CD4-positive, CD25-positive, alpha-beta regulatory T cell (primary cell): ENCODE results near the gene GAL. TPM values are rescaled to one million over a fixed set of nuclear protein-coding genes. Genes with fewer than 3 reads are reported as not detected.

Source experiments
- ATAC-seq, 2 donors: fragments of 150-1000 bp; cut with Tn5 transposase; one replicate each; pipeline ENCODE4 v1.10.0; 2021; ENCODE audit warnings: low read depth in 2 of 2, moderate number of reproducible peaks in 2 of 2, moderate library complexity in 1 of 2
- DNase-seq, 3 donors: peaks; one replicate each; pipeline versions ENCODE4 v3.0.0 to v3.0.0-alpha.2; 2012 to 2022; ENCODE audit warnings: mixed read lengths in 1 of 3
- H3K27ac ChIP-seq: one replicate; pipeline ENCODE4 v1.7.0; 2013; ENCODE audit warnings: mild to moderate bottlenecking, low read length; ENCODE audit not compliant: insufficient read depth, poor library complexity, severe bottlenecking
- H3K27me3 ChIP-seq: one replicate; pipeline ENCODE4 v1.7.0; 2013; ENCODE audit warnings: low read length; ENCODE audit not compliant: control insufficient read depth, insufficient read depth
- H3K36me3 ChIP-seq: one replicate; pipeline ENCODE4 v1.7.0; 2013; ENCODE audit warnings: mild to moderate bottlenecking, low read length, moderate library complexity; ENCODE audit not compliant: control insufficient read depth, insufficient read depth
- H3K4me1 ChIP-seq: 2 replicates; pipeline ENCODE4 v1.7.0; 2013; ENCODE audit warnings: mild to moderate bottlenecking, low read length; ENCODE audit not compliant: insufficient read depth, control insufficient read depth, poor library complexity, severe bottlenecking
- H3K4me3 ChIP-seq: one replicate; pipeline ENCODE4 v1.7.0; 2013; ENCODE audit warnings: low read depth, mild to moderate bottlenecking, low read length, moderate library complexity
- H3K9me3 ChIP-seq, 2 experiments: 1 replicate in 1 of 2; 2 replicates in 1 of 2; pipeline ENCODE4 v1.7.0; 2013; ENCODE audit warnings: low read length in 2 of 2, mild to moderate bottlenecking in 1 of 2, moderate library complexity in 1 of 2; ENCODE audit not compliant: control insufficient read depth in 2 of 2
- H3K27ac Mint-ChIP-seq, 3 donors: one replicate each; pipeline ENCODE4 v1.8.0; 2020 to 2022; ENCODE audit warnings: mild to moderate bottlenecking in 3 of 3, mixed read lengths in 3 of 3, moderate library complexity in 2 of 3
- H3K27me3 Mint-ChIP-seq: one replicate; pipeline ENCODE4 v1.8.0; 2022; ENCODE audit warnings: mild to moderate bottlenecking, mixed read lengths
- H3K36me3 Mint-ChIP-seq: one replicate; pipeline ENCODE4 v1.8.0; 2020; ENCODE audit warnings: mixed read lengths
- H3K4me1 Mint-ChIP-seq, 4 donors: one replicate each; pipeline ENCODE4 v1.8.0; 2020 to 2022; ENCODE audit warnings: mixed read lengths in 4 of 4, mild to moderate bottlenecking in 1 of 4
- H3K4me3 Mint-ChIP-seq, 4 donors: one replicate each; pipeline ENCODE4 v1.8.0; 2020 to 2022; ENCODE audit warnings: mild to moderate bottlenecking in 4 of 4, mixed read lengths in 4 of 4, moderate library complexity in 3 of 4
- H3K9me3 Mint-ChIP-seq, 7 donors: one replicate each; pipeline ENCODE4 v1.8.0; 2020 to 2022; ENCODE audit warnings: mixed read lengths in 7 of 7, mild to moderate bottlenecking in 3 of 7, moderate library complexity in 2 of 7
- polyA plus RNA-seq, 4 donors: library from polyadenylated mRNA; unstranded; fragments of 300-500 nt; fragmentation: Illumina TruSeq; gene quantifications; one replicate each; pipeline ENCODE4 v1.2.3, GENCODE V29; 2021
- total RNA-seq: library from RNA; stranded (reverse); gene quantifications from one replicate; pipeline ENCODE4 v1.2.3, GENCODE V29; 2022

The GAL gene
- total and polyA plus RNA-seq, 5 donors from 2014 or later, result not detected

- no peaks in the 10 kb centered on the region for H3K4me1 Mint-ChIP-seq
- peaks cover 12% of the 10 kb centered on the region for H3K27me3 Mint-ChIP-seq
- Histone ChIP-seq H3K4me1 (no peaks in the 10 kb centered on the region), H3K27ac (no peak overlapping the region), H3K27me3 (no peaks in the 10 kb centered on the region), H3K9me3 (peaks cover 9 to 13% of the 10 kb centered on the region in 2 experiments), H3K36me3 (no peaks in the 10 kb centered on the region), H3K4me3 (no peak overlapping the region)
- no peak for ATAC-seq
- H3K4me3 Mint-ChIP-seq, result no peak overlapping the region
- DNase-seq, result no peak
- H3K36me3 Mint-ChIP-seq, result no peaks in the 10 kb centered on the region
- peaks cover 0 to 16% (median 8%) of the 10 kb centered on the region in 7 donors for H3K9me3 Mint-ChIP-seq
- H3K27ac Mint-ChIP-seq, result no peak overlapping the region
Observed at GRCh38 chr11:68649851-68650555, 34.3 kb upstream of the GAL start.

GRCh38 chr11:68650801-68651200 is 33.5 kb upstream of the GAL start:
- H3K27ac Mint-ChIP-seq, result no peak overlapping the region

GRCh38 chr11:68651208-68651984 is 32.9 kb upstream of the GAL start:
- H3K4me3 Mint-ChIP-seq, result no peak overlapping the region
- Histone ChIP-seq H3K9me3 (peaks cover 9 to 10% of the 10 kb centered on the region in 2 experiments), H3K27me3 (no peaks in the 10 kb centered on the region), H3K36me3 (no peaks in the 10 kb centered on the region), H3K27ac (no peak overlapping the region), H3K4me1 (no peaks in the 10 kb centered on the region), H3K4me3 (no peak overlapping the region)
- DNase-seq (no peak), ATAC-seq (no peak)
- peaks cover 8% of the 10 kb centered on the region for H3K27me3 Mint-ChIP-seq
- H3K27ac Mint-ChIP-seq, result no peak overlapping the region
- no peaks in the 10 kb centered on the region for H3K4me1 Mint-ChIP-seq
- H3K9me3 Mint-ChIP-seq, result peaks cover 0 to 16% (median 4%) of the 10 kb centered on the region in 7 donors
- no peaks in the 10 kb centered on the region for H3K36me3 Mint-ChIP-seq

More at GRCh38 chr11:68650801-68651200, 33.5 kb upstream of the GAL start:
- Histone ChIP-seq H3K4me3 (no peak overlapping the region), H3K27ac (no peak overlapping the region), H3K9me3 (peaks cover 9 to 13% of the 10 kb centered on the region in 2 experiments), H3K36me3 (no peaks in the 10 kb centered on the region), H3K4me1 (no peaks in the 10 kb centered on the region), H3K27me3 (no peaks in the 10 kb centered on the region)
- peaks cover 12% of the 10 kb centered on the region for H3K27me3 Mint-ChIP-seq
- H3K9me3 Mint-ChIP-seq, result peaks cover 0 to 21% (median 7%) of the 10 kb centered on the region in 7 donors
- ATAC-seq (no peak), DNase-seq (no peak)
- no peaks in the 10 kb centered on the region for H3K36me3 Mint-ChIP-seq
- H3K4me3 Mint-ChIP-seq, result no peak overlapping the region
- no peaks in the 10 kb centered on the region for H3K4me1 Mint-ChIP-seq

- no peaks in the 10 kb centered on the region for H3K4me1 ChIP-seq
- no peak for DNase-seq
- H3K4me3 ChIP-seq, result no peak overlapping the region
- no peak overlapping the region for H3K4me3 Mint-ChIP-seq
- ATAC-seq, result no peak
- peaks cover 5% of the 10 kb centered on the region for H3K27me3 Mint-ChIP-seq
- no peaks in the 10 kb centered on the region for H3K36me3 ChIP-seq
- H3K27ac Mint-ChIP-seq, result no peak overlapping the region
- no peaks in the 10 kb centered on the region for H3K36me3 Mint-ChIP-seq
- no peaks in the 10 kb centered on the region for H3K4me1 Mint-ChIP-seq
- H3K27me3 ChIP-seq, result no peaks in the 10 kb centered on the region
- peaks cover 0 to 12% (median 4%) of the 10 kb centered on the region in 7 donors for H3K9me3 Mint-ChIP-seq
- H3K9me3 ChIP-seq, result peaks cover 3 to 5% of the 10 kb centered on the region in 2 experiments
- no peak overlapping the region for H3K27ac ChIP-seq
Observed at GRCh38 chr11:68651985-68652682, 32.2 kb upstream of the GAL start.

DNA sequence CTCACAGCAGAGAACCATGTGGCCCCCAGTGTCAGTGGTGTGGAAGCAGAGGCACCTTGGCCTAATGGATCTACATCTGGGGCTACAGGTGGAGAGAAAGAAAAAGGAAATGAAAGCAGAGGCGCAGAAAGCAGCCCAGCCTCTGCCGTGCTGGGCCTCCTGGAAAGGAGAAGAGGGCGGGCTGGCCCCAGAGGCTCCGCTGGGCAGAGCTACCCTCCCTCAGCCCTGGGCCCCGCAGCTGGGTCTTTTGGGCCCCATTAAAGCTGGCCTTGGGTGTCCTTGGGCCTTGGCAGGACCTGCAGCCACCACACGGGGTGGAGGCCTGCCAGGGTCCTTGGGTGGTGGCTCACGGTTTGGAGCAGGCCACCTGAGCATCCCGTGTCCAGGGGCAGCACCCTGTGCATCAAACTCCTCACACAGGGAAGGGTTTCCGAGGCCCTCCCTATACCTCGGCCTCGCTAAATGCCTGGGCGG is 31.6 kb upstream of the GAL start:
- no peak for DNase-seq
- H3K4me3 ChIP-seq, result no peak overlapping the region
- peaks cover 0 to 7% (median 0%) of the 10 kb centered on the region in 7 donors for H3K9me3 Mint-ChIP-seq
- H3K4me1 Mint-ChIP-seq, result no peaks in the 10 kb centered on the region
- H3K27me3 Mint-ChIP-seq, result peaks cover 5% of the 10 kb centered on the region
- no peaks in the 10 kb centered on the region for H3K4me1 ChIP-seq
- no peaks in the 10 kb centered on the region for H3K27me3 ChIP-seq
- H3K36me3 Mint-ChIP-seq, result no peaks in the 10 kb centered on the region
- peaks cover 0 to 1% of the 10 kb centered on the region in 2 experiments for H3K9me3 ChIP-seq
- H3K27ac Mint-ChIP-seq, result no peak overlapping the region
- H3K36me3 ChIP-seq, result no peaks in the 10 kb centered on the region
- H3K27ac ChIP-seq, result no peak overlapping the region
- no peak for ATAC-seq
- no peak overlapping the region for H3K4me3 Mint-ChIP-seq

DNA sequence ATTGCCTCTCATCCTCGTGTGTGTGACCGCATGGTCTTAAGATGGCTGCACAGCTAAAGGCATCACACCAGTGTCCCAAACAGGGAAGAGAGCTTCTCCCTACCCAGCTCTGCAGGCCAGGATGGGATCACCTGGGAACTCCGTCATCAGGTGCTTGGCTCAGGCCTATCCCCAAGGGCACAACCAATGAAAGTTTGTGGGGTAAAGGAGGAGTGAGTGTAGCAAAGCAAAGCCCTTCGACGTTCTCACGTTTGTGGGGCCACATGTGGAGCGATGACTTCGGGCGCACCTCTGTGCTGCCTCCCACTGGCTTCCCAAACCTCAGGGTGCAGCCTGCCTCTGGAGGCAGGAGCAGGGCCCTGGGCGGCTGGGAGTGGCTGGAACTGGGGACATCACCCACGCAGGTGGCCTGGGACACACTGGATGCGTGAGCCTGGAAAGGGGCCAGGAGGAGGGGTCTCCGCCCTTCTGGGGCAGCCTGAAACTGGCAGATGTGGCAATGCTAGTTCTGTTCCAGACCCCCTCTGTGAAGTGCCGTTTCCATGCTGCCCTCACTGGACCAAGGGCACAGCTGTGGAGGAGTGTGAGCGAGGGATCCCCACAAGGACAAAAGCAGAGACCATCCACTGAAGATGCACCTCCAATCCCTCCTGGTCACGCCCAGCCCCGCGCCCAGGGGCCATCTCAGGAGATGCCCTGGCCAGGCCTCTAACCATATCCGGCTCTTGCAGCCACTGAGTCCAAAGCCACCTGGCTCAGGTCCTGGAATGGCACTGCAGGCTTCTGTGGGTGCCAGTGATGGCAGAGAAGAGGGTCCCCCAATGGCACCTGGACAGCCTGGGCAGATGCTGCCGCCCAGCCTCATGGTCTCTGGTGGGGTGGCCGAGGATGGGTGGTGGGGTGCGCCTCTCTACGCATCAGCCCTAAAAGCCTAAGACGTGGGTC is 30.6 kb upstream of the GAL start:
- Histone ChIP-seq H3K27me3 (no peaks in the 10 kb centered on the region), H3K9me3 (no peaks in the 10 kb centered on the region), H3K4me1 (no peaks in the 10 kb centered on the region), H3K4me3 (no peak overlapping the region), H3K27ac (no peak overlapping the region), H3K36me3 (no peaks in the 10 kb centered on the region)
- Mint-ChIP-seq H3K4me1 (no peaks in the 10 kb centered on the region), H3K36me3 (no peaks in the 10 kb centered on the region), H3K27me3 (peaks cover 5% of the 10 kb centered on the region), H3K27ac (no peak overlapping the region), H3K4me3 (no peak overlapping the region), H3K9me3 (peaks cover 0 to 7% (median 0%) of the 10 kb centered on the region in 7 donors)
- DNase-seq (no peak), ATAC-seq (no peak)

DNA sequence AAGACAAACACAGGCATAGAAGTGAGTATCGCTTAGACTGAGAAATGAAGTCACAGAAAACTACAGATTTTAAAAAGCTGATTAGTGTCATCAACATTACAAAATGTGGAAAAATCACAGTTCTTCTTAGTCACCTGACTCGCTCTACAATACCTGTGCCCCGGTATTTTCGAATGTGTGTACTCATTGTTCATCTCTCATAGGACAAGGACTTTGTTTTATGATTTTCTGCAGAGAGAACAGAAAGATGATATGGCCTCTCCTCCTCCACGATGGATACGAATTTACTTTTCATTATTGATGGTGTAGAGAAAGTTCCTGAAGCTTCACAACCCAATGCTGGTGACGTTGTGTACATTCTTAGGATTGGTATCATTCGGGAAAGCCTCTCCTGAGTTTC is 29.4 kb upstream of the GAL start:
- Histone ChIP-seq H3K9me3 (no peaks in the 10 kb centered on the region), H3K4me1 (no peaks in the 10 kb centered on the region), H3K36me3 (no peaks in the 10 kb centered on the region), H3K27ac (no peak overlapping the region), H3K27me3 (no peaks in the 10 kb centered on the region), H3K4me3 (no peak overlapping the region)
- H3K9me3 Mint-ChIP-seq, result peaks cover 0 to 7% (median 0%) of the 10 kb centered on the region in 7 donors
- no peak overlapping the region for H3K27ac Mint-ChIP-seq
- no peaks in the 10 kb centered on the region for H3K36me3 Mint-ChIP-seq
- no peak overlapping the region for H3K4me3 Mint-ChIP-seq
- ATAC-seq, result no peak
- H3K4me1 Mint-ChIP-seq, result no peaks in the 10 kb centered on the region
- H3K27me3 Mint-ChIP-seq, result peaks cover 5% of the 10 kb centered on the region
- no peak for DNase-seq
